ENCODE data around the gene ATG10. TPM values are rescaled to one million over a fixed set of nuclear protein-coding genes. Genes with fewer than 3 reads are reported as not detected.

The ATG10 gene
- total and polyA plus RNA-seq, 2 of the 8 experiments (the other 6 are each of a cell fraction or from before 2014, with no cell fraction given) = 3.7 to 8.8 TPM

DNA sequence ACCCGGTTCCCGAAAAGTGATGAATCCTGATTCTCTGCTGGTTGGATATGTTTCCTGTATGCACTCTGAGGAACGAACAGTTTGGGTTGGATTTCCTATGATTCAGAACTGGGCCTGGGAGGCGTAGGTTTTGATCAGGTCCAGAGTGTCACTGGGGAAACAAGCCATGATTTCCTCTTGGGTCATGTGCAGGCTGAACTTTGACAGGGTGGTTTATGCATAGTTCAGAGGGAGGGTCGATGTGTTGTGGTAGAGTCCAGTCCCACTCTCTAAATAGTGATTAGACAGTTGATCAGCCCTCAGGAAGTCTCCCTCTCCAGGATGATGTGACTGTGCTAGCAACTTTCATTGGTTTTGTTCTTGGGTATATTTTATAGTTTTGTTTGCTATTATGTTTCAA is 17.4 kb downstream of the ATG10 start:
- TF ChIP-seq TAF7 (optimal IDR thresholded peaks at IDR 0.05; ENCODE audit: borderline replicate concordance, low read depth, low read length) (no peak), CREB1 (IDR thresholded peaks at IDR 0.05) (no peak), MAFK (IDR thresholded peaks at IDR 0.05; ENCODE audit: low read depth, low read length) (no peak), ASH2L (IDR thresholded peaks at IDR 0.05; ENCODE audit: low read length) (no peak), HDAC2 (IDR thresholded peaks at IDR 0.05; ENCODE audit: borderline replicate concordance in 1 of 2, low read depth in 2 of 2, low read length in 2 of 2) (no peak), CHD1 (IDR thresholded peaks at IDR 0.05; ENCODE audit: low read depth, low read length) (no peak), TCF12 (IDR thresholded peaks at IDR 0.05; ENCODE audit: low read depth, low read length) (no peak)
- Histone ChIP-seq H4K20me1 (replicated peaks in 1 of 2; ENCODE audit: control insufficient read depth in 1 of 2, insufficient read depth in 2 of 2, low read length in 2 of 2) (no peaks in the 10 kb centered on the region), H2BK12ac (ENCODE audit: low read depth, low read length) (no peak overlapping the region), H3K4me2 (ENCODE audit: insufficient read depth in 1 of 2, low read depth in 2 of 2, low read length in 2 of 2) (no peak overlapping the region), H3K18ac (ENCODE audit: extremely low read depth, low read length) (no peak overlapping the region), H4K91ac (replicated peaks; ENCODE audit: insufficient read length, low read length) (no peak overlapping the region), H2AFZ (ENCODE audit: low read length) (no peak overlapping the region), H3K27me3 (replicated peaks in 1 of 4; ENCODE audit: control insufficient read depth in 3 of 4, extremely low read depth in 1 of 4, insufficient read depth in 3 of 4, low read length in 3 of 4) (no peaks in the 10 kb centered on the region), H3K4ac (replicated peaks; ENCODE audit: insufficient read length, low read depth, low read length) (no peak overlapping the region), H3K14ac (ENCODE audit: insufficient read length) (no peak overlapping the region), H3K4me3 (ENCODE audit: extremely low read depth in 1 of 4, insufficient read depth in 2 of 4, low read depth in 3 of 4, low read length in 4 of 4) (no peak overlapping the region), H4K8ac (ENCODE audit: extremely low read depth, insufficient read depth, low read length) (no peak overlapping the region), H3K23ac (ENCODE audit: insufficient read length) (no peak overlapping the region), H4K5ac (ENCODE audit: insufficient read length, low read depth, low read length) (no peak overlapping the region), H3K36me3 (ENCODE audit: control insufficient read depth in 2 of 4, insufficient read depth in 4 of 4, low read length in 3 of 4) (peaks cover 0 to 7% (median 0%) of the 10 kb centered on the region in 4 experiments; a peak in 1 of 8 replicates), H2BK15ac (ENCODE audit: low read length) (no peak overlapping the region), H2BK120ac (replicated peaks; ENCODE audit: low read depth, low read length) (no peak overlapping the region), H3K27ac (ENCODE audit: low read depth, low read length) (no peak overlapping the region), H2BK5ac (ENCODE audit: low read depth, low read length) (no peak overlapping the region), H3K9me3 (ENCODE audit: insufficient read depth in 2 of 2, low read depth in 1 of 2, low read length in 1 of 2) (peaks cover 0 to under 1% of the 10 kb centered on the region in 2 experiments; a peak in 1 of 4 replicates), H3K4me1 (replicated peaks in 1 of 4; ENCODE audit: control insufficient read depth in 3 of 4, insufficient read depth in 4 of 4, low read length in 3 of 4) (no peaks in the 10 kb centered on the region), H2AK5ac (ENCODE audit: low read depth, low read length) (no peak overlapping the region), H3K9ac (replicated peaks in 1 of 4; ENCODE audit: extremely low read depth in 1 of 4, low read depth in 3 of 4, low read length in 3 of 4) (no peak overlapping the region), H3K56ac (replicated peaks; ENCODE audit: insufficient read length, low read depth, low read length) (no peak overlapping the region), H3K79me2 (ENCODE audit: control insufficient read depth in 1 of 2, insufficient read depth in 2 of 2, low read length in 2 of 2) (no peaks in the 10 kb centered on the region), H3K79me1 (ENCODE audit: low read depth, low read length) (no peaks in the 10 kb centered on the region), H2BK20ac (ENCODE audit: low read length) (no peak overlapping the region), H3K23me2 (ENCODE audit: low read depth, low read length) (no peaks in the 10 kb centered on the region)
- POLR2A ChIA-PET (ENCODE audit: partially characterized antibody) = no interaction called here
- 87% methylated on average over 5 of the region's 5 CpGs; no CpG with 5 or more reads in 1 of the 2 experiments for WGBS, 2 experiments (ENCODE audit: extremely low coverage in 1 of 2, insufficient coverage in 1 of 2, insufficient read length in 1 of 2, insufficient replicate concordance in 2 of 2, low coverage in 1 of 2, low lambda C conversion rate in 2 of 2, missing lambda C conversion rate in 1 of 2)
- no peak for DNase-seq (ENCODE audit: low read depth in 1 of 2, low spot score in 2 of 2)
- CTCF ChIA-PET (ENCODE audit: partially characterized antibody) = no interaction called here
- FAIRE-seq = no peak

Measured in H1 (cell line).